ENCODE data around the gene INTS7. TPM values are rescaled to one million over a fixed set of nuclear protein-coding genes. Genes with fewer than 3 reads are reported as not detected.

Gene INTS7
- total RNA-seq = 9.6 and 10.4 TPM in 2 replicates

DNA sequence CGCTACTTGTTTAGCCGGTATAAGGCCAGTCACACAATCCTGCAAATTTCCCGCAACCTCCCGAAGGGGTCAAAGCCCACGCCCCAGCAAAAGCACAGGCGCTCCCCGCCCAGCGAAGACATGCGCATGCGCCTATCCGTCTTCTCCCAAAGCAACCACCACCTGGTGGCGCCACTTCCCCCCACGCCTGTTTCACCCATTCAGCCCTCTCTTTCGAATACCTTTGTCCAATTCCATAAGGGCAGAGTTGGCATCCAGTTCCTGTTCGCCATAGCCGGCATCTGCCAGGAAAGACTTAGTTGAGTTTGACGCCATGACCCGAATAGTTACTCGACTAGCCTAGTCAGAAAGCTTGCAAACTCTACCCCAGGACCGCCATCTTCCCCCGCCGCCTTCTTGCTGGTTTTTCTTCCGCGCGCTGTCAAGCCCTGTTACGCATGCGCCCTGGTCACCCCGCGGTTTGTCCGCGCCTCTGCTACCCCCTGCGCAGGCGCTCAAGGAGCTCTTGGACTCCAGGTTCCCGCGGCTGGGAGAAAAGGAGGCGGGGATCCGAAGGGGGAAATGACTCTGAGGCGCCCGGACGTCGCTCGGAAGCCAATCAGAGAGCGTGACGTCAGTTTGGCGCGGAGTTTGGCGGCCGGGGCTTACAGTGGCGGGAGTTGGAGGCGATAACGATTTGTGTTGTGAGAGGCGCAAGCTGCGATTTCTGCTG, at the start of gene INTS7, which contains the start of gene DTL:
Gene INTS7 (minus strand): TSS at position 435 of the 712 bp plus-strand sequence. CDS start 120 bp downstream, at position 315.
Gene DTL (plus strand): TSS at position 626 of the 712 bp plus-strand sequence. CDS start 143 bp downstream, outside the sequence.

Other genes with a start within 250 kb of the INTS7 start
- 42.0 and 43.0 TPM in 2 replicates for gene LPGAT1, start 204.8 kb downstream of the INTS7 start, total RNA-seq
- gene DTL, start 191 bp upstream of the INTS7 start, total RNA-seq = 11.4 and 20.7 TPM in 2 replicates
- gene PPP2R5A, start 249.9 kb upstream of the INTS7 start, total RNA-seq = 21.1 and 24.6 TPM in 2 replicates

Measured in aortic smooth muscle cell (primary cell).